Esophagus muscularis mucosa (tissue), 3 donors: ENCODE results near the gene PCDHGA2.

ENCODE experiments used
- POLR2A ChIP-seq: fragments of 450-650 bp; IDR thresholded peaks from one replicate; pipeline ENCODE4 v1.6.1; 2017; ENCODE audit warnings: antibody characterized with exemption, moderate library complexity, mild to moderate bottlenecking, low read depth
- POLR2AphosphoS5 ChIP-seq, 2 donors: sonication (generic); formaldehyde crosslinking; IDR thresholded peaks; one replicate each; pipeline ENCODE4 v1.6.1; 2017; ENCODE audit warnings: antibody characterized with exemption in 2 of 2
- TF ChIP-seq, protein P1 (sequence below), 3 experiments: fragments of 200-600 bp in 2 of 3; fragments of 450-650 bp in 1 of 3; sonication (generic) in 2 of 3; IDR thresholded peaks; one replicate each; pipeline ENCODE4 v1.5.1; 2017 to 2019; ENCODE audit warnings: antibody characterized with exemption in 3 of 3, mild to moderate bottlenecking in 2 of 3, moderate library complexity in 1 of 3

DNA sequence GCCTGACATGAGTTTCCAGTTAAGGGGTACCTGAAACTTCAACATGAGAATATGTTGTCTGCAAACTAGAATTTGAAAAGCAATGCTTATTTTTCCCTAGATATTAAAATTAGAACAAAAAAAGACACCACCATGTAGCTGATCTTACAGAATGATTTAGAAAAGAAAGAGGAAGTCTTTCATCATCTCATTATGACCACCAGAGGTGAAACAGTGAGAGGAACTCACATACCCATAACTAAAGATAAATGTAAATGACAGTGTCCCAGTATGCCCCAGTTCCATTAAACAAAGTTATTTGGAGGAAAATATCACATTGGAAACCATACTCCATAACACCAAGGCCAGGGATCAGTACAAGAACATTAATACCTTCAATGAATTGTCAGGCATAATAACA lies 24.8 kb upstream of the PCDHGA2 start:
- TF ChIP-seq, protein P1, sequence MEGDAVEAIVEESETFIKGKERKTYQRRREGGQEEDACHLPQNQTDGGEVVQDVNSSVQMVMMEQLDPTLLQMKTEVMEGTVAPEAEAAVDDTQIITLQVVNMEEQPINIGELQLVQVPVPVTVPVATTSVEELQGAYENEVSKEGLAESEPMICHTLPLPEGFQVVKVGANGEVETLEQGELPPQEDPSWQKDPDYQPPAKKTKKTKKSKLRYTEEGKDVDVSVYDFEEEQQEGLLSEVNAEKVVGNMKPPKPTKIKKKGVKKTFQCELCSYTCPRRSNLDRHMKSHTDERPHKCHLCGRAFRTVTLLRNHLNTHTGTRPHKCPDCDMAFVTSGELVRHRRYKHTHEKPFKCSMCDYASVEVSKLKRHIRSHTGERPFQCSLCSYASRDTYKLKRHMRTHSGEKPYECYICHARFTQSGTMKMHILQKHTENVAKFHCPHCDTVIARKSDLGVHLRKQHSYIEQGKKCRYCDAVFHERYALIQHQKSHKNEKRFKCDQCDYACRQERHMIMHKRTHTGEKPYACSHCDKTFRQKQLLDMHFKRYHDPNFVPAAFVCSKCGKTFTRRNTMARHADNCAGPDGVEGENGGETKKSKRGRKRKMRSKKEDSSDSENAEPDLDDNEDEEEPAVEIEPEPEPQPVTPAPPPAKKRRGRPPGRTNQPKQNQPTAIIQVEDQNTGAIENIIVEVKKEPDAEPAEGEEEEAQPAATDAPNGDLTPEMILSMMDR (IDR thresholded peaks at IDR 0.05) = no peak
- no peak for TF ChIP-seq POLR2AphosphoS5 (IDR thresholded peaks at IDR 0.05)
- no peak for TF ChIP-seq POLR2A
